PC-3 (cell line): Measurements from ENCODE around the gene AHCTF1. TPM values are rescaled to one million over a fixed set of nuclear protein-coding genes. Genes with fewer than 3 reads are reported as not detected.

Source experiments
- ATAC-seq: fragments of 200-7000 bp; cut with Tn5 transposase; 2 replicates; pipeline ENCODE4 v1.9.1; 2020; ENCODE audit warnings: mild to moderate bottlenecking, moderate library complexity
- Bru-seq: library from RNA; stranded (reverse); fragments of 400-500 nt; gene quantifications from one replicate; lab custom pipeline; 2021; lab: Mats Ljungman, UMichigan
- BruChase-seq, 2 experiments: library from RNA; stranded (reverse); fragments of 400-500 nt; gene quantifications; one replicate each; lab custom pipeline; 2021; lab: Mats Ljungman, UMichigan
- BruUV-seq: library from RNA; stranded (reverse); fragments of 400-500 nt; replicated peaks from 2 replicates; lab custom pipeline; 2021; lab: Mats Ljungman, UMichigan
- CTCF ChIA-PET: fragments of 300-600 bp; sonication (Branson Sonifier 250); formaldehyde crosslinking; loops from one replicate; lab custom pipeline; 2022; ENCODE audit warnings: antibody characterized with exemption; lab: Charles Lee
- POLR2A ChIA-PET: fragments of 300-600 bp; sonication (Branson Sonifier 250); formaldehyde crosslinking; loops from one replicate; lab custom pipeline; 2022; ENCODE audit warnings: antibody characterized with exemption; ENCODE audit not compliant: unreplicated experiment; lab: Charles Lee
- DNase-seq: peaks from one replicate; pipeline ENCODE4 v3.0.0-alpha.2; 2015
- H2AFZ ChIP-seq: fragments of 300-600 bp; sonication (generic); 2 replicates; pipeline ENCODE4 v1.6.0; 2016; ENCODE audit warnings: antibody characterized with exemption, low read length
- H3F3A ChIP-seq: fragments of 300-600 bp; sonication (generic); one replicate; pipeline ENCODE4 v1.6.0; 2017; ENCODE audit warnings: antibody characterized with exemption, low read length, control low read depth, mild to moderate bottlenecking; ENCODE audit not compliant: unreplicated experiment
- H3K27ac ChIP-seq: fragments of 300-600 bp; sonication (generic); 2 replicates; pipeline ENCODE4 v1.5.1; 2016; ENCODE audit warnings: mild to moderate bottlenecking, low read length
- H3K27me3 ChIP-seq: fragments of 300-600 bp; sonication (generic); 2 replicates; pipeline ENCODE4 v1.6.1; 2016; ENCODE audit warnings: low read length, mixed read lengths
- H3K36me3 ChIP-seq: fragments of 300-600 bp; sonication (generic); 2 replicates; pipeline ENCODE4 v1.6.1; 2016; ENCODE audit warnings: low read depth, mixed run types, low read length, mixed read lengths
- H3K4me1 ChIP-seq: fragments of 300-600 bp; sonication (generic); 2 replicates; pipeline ENCODE4 v1.5.1; 2016; ENCODE audit warnings: low read length; ENCODE audit not compliant: insufficient read depth
- H3K4me2 ChIP-seq: fragments of 300-600 bp; sonication (generic); 2 replicates; pipeline ENCODE4 v1.6.0; 2016; ENCODE audit warnings: low read length
- H3K4me3 ChIP-seq: fragments of 300-600 bp; sonication (generic); 2 replicates; pipeline ENCODE4 v1.5.1; 2016; ENCODE audit warnings: mild to moderate bottlenecking, low read length, mixed read lengths
- H3K79me2 ChIP-seq: fragments of 300-600 bp; sonication (generic); 2 replicates; pipeline ENCODE4 v1.6.1; 2017; ENCODE audit warnings: low read length, mixed read lengths
- H3K9ac ChIP-seq: fragments of 300-600 bp; sonication (generic); 2 replicates; pipeline ENCODE4 v1.6.0; 2016; ENCODE audit warnings: mild to moderate bottlenecking, low read length
- H3K9me2 ChIP-seq: fragments of 300-600 bp; sonication (generic); replicated peaks from 2 replicates; pipeline ENCODE4 v1.6.1; 2016; ENCODE audit warnings: mixed run types, low read length, mixed read lengths
- H3K9me3 ChIP-seq: fragments of 300-600 bp; sonication (generic); 2 replicates; pipeline ENCODE4 v1.6.1; 2016; ENCODE audit warnings: low read length, mixed read lengths
- H4K20me1 ChIP-seq: fragments of 300-600 bp; sonication (generic); 2 replicates; pipeline ENCODE4 v1.6.1; 2016; ENCODE audit warnings: low read length, mixed read lengths
- CTCF ChIP-seq: fragments of 300-600 bp; sonication (generic); conservative IDR thresholded peaks from 2 replicates; pipeline ENCODE4 v1.5.1; 2017; ENCODE audit warnings: antibody characterized with exemption, low read depth, mild to moderate bottlenecking, low read length
- EZH2 ChIP-seq: fragments of 300-600 bp; sonication (generic); IDR thresholded peaks from one replicate; pipeline ENCODE4 v1.6.1; 2017; ENCODE audit warnings: antibody characterized with exemption, mild to moderate bottlenecking, low read length; ENCODE audit not compliant: unreplicated experiment
- EZH2phosphoT487 ChIP-seq: fragments of 300-600 bp; sonication (generic); IDR thresholded peaks from 2 replicates; pipeline ENCODE4 v1.6.1; 2018; ENCODE audit warnings: mild to moderate bottlenecking, antibody characterized with exemption, low read length, borderline replicate concordance
- intact Hi-C: fragments of 100-400 bp; cut with micrococcal nuclease; formaldehyde crosslinking; loops from 2 replicates; pipeline ENCODE4 v1.9.0; 2023
- long read RNA-seq: library from polyadenylated mRNA; unstranded; transcript quantifications from one replicate; pipeline ENCODE4 v2.0.0, GENCODE V29; 2021; ENCODE audit not compliant: unreplicated experiment
- total RNA-seq: library from RNA; depleted of rRNA; stranded (reverse); fragments of >200 nt; gene quantifications from 2 replicates; pipeline ENCODE4 v1.2.3, GENCODE V29; 2014; rRNA removed

AHCTF1 gene, protein sequence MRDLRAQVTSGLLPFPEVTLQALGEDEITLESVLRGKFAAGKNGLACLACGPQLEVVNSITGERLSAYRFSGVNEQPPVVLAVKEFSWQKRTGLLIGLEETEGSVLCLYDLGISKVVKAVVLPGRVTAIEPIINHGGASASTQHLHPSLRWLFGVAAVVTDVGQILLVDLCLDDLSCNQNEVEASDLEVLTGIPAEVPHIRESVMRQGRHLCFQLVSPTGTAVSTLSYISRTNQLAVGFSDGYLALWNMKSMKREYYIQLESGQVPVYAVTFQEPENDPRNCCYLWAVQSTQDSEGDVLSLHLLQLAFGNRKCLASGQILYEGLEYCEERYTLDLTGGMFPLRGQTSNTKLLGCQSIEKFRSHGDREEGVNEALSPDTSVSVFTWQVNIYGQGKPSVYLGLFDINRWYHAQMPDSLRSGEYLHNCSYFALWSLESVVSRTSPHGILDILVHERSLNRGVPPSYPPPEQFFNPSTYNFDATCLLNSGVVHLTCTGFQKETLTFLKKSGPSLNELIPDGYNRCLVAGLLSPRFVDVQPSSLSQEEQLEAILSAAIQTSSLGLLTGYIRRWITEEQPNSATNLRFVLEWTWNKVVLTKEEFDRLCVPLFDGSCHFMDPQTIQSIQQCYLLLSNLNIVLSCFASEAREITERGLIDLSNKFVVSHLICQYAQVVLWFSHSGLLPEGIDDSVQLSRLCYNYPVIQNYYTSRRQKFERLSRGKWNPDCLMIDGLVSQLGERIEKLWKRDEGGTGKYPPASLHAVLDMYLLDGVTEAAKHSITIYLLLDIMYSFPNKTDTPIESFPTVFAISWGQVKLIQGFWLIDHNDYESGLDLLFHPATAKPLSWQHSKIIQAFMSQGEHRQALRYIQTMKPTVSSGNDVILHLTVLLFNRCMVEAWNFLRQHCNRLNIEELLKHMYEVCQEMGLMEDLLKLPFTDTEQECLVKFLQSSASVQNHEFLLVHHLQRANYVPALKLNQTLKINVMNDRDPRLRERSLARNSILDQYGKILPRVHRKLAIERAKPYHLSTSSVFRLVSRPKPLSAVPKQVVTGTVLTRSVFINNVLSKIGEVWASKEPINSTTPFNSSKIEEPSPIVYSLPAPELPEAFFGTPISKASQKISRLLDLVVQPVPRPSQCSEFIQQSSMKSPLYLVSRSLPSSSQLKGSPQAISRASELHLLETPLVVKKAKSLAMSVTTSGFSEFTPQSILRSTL (N-terminal part only)
- 38.0 and 52.3 TPM in 2 replicates for total RNA-seq
- percentile 94 among the genes with signal in this experiment for Bru-seq, nascent RNA
- BruChase-seq, experiment 1, labeled RNA remaining after a 6-hour chase = percentile 95 among the genes with signal in this experiment
- percentile 96 among the genes with signal in this experiment for BruChase-seq, experiment 2, labeled RNA remaining after a 2-hour chase
- long read RNA-seq, full-length matches to known transcripts = 10 of 53 reads
- long read RNA-seq, partial matches to known transcripts = 30 of 53 reads
- long read RNA-seq, other reads (novel, unspliced or antisense) = 13 of 53 reads

GRCh38 chr1:246931549-246932365, at the start of gene AHCTF1:
TSS of gene AHCTF1 (minus strand) at chr1:246931948. CDS start at chr1:246918370, 13,578 bp downstream.
- Histone ChIP-seq H3K4me2 (peak within 1 kb of the TSS; percentile 89), H3K9ac (peak within 1 kb of the TSS; percentile 87), H2AFZ (peak within 1 kb of the TSS; percentile 93), H3K4me3 (peak within 1 kb of the TSS; percentile 97), H3K9me3 (no peaks in the 10 kb centered on the region), H3K79me2 (peaks cover 44% of the 10 kb centered on the region), H4K20me1 (peaks cover 28% of the 10 kb centered on the region), H3K27ac (peak within 1 kb of the TSS; percentile 77), H3F3A (no peaks in the 10 kb centered on the region), H3K27me3 (no peaks in the 10 kb centered on the region), H3K4me1 (peaks cover 15% of the 10 kb centered on the region; the same call in 1 of the 2 replicates), H3K36me3 (peaks cover 12% of the 10 kb centered on the region), H3K9me2 (no peaks in the 10 kb centered on the region)
- ATAC-seq (peak; percentile 93), DNase-seq (peak; percentile 99)
- intact Hi-C loops = loop anchor here (2.0 to 5.0 kb wide), 2 partner anchors 146 to 173 kb away; partner anchors contain the start of genes ZNF669 and ZNF670
- TF ChIP-seq CTCF (no peak), EZH2 (no peak), EZH2phosphoT487 (no peak)
- no TSS peak for BruUV-seq
- CTCF ChIA-PET = no interaction called here
- POLR2A ChIA-PET = interaction anchor here (0.6 kb wide), 2 partner anchors 46 to 207 kb away, joined by 3 to 6 read pairs; no protein-coding TSS in a partner anchor

GRCh38 chr1:246978785-246979184, 47.0 kb upstream of the AHCTF1 start:
- H2AFZ ChIP-seq = no peak overlapping the region
- no peaks in the 10 kb centered on the region for H3K79me2 ChIP-seq
- no peaks in the 10 kb centered on the region for H3K9me2 ChIP-seq
- DNase-seq (no peak), ATAC-seq (no peak)
- no peak overlapping the region for H3K4me3 ChIP-seq
- no peak overlapping the region for H3K27ac ChIP-seq
- H3K36me3 ChIP-seq = peaks cover 94% of the 10 kb centered on the region
- H3F3A ChIP-seq = no peaks in the 10 kb centered on the region
- no peak overlapping the region for H3K9ac ChIP-seq
- TF ChIP-seq EZH2phosphoT487 = no peak
- no peak for TF ChIP-seq CTCF
- no peak for TF ChIP-seq EZH2
- BruUV-seq = no TSS peak
- H3K4me1 ChIP-seq = no peaks in the 10 kb centered on the region
- H3K4me2 ChIP-seq = no peak overlapping the region
- no peaks in the 10 kb centered on the region for H4K20me1 ChIP-seq
- H3K27me3 ChIP-seq = no peaks in the 10 kb centered on the region
- ChIA-PET CTCF (no interaction called here), POLR2A (no interaction called here)
- intact Hi-C loops = no loop called here
- peaks cover 73% of the 10 kb centered on the region for H3K9me3 ChIP-seq
